ENCODE data around the gene ENTHD1.

GRCh38 chr22:39723899-39724351, 169.6 kb downstream of the ENTHD1 start:
- TF ChIP-seq CTCF (IDR thresholded peaks at IDR 0.05) (no peak), POLR2A (IDR thresholded peaks at IDR 0.05) (no peak)

All from uterus (tissue), 2 donors.